Mesenchymal stem cell (in vitro differentiated cells and primary cell): Measurements from ENCODE around the gene JPH2.
A peak's percentile ranks its signal among the peaks of the same experiment; 100 is the strongest.

Experiments used
- DNase-seq: peaks from one replicate; pipeline ENCODE4 v3.0.0-alpha.2; 2013
- H2AFZ ChIP-seq: one replicate; pipeline ENCODE4 v1.6.1; 2013; ENCODE audit warnings: low read depth, mild to moderate bottlenecking, control low read depth, inconsistent platforms, low read length, moderate library complexity
- H2AK5ac ChIP-seq: 2 replicates; pipeline ENCODE4 v1.6.1; 2013; ENCODE audit warnings: low read length, moderate library complexity, mild to moderate bottlenecking, inconsistent platforms; ENCODE audit not compliant: severe bottlenecking
- H2BK120ac ChIP-seq: one replicate; pipeline ENCODE4 v1.6.1; 2013; ENCODE audit warnings: low read depth, mild to moderate bottlenecking, inconsistent platforms, low read length, moderate library complexity
- H2BK12ac ChIP-seq, 2 experiments: one replicate each; pipeline ENCODE4 v1.6.1; 2013; ENCODE audit warnings: inconsistent platforms in 2 of 2, low read length in 2 of 2, mild to moderate bottlenecking in 2 of 2, moderate library complexity in 2 of 2, control low read depth in 1 of 2
- H2BK15ac ChIP-seq: one replicate; pipeline ENCODE4 v1.6.1; 2013; ENCODE audit warnings: mild to moderate bottlenecking, low read depth, inconsistent platforms; ENCODE audit not compliant: poor library complexity, severe bottlenecking
- H2BK5ac ChIP-seq: 2 replicates; pipeline ENCODE4 v1.6.1; 2013; ENCODE audit warnings: low read depth, mild to moderate bottlenecking, low read length, control low read depth, inconsistent platforms; ENCODE audit not compliant: poor library complexity, severe bottlenecking
- H3K14ac ChIP-seq, 2 experiments: one replicate each; pipeline ENCODE4 v1.6.1; 2013; ENCODE audit warnings: inconsistent platforms in 2 of 2, low read length in 2 of 2, control low read depth in 1 of 2, mild to moderate bottlenecking in 1 of 2, moderate library complexity in 1 of 2
- H3K18ac ChIP-seq, 2 experiments: one replicate each; pipeline ENCODE4 v1.6.1; 2013; ENCODE audit warnings: inconsistent platforms in 2 of 2, low read length in 2 of 2, control low read depth in 1 of 2, low read depth in 1 of 2, mild to moderate bottlenecking in 1 of 2
- H3K23ac ChIP-seq, 2 experiments: one replicate each; pipeline ENCODE4 v1.6.1; 2013; ENCODE audit warnings: inconsistent platforms in 2 of 2, low read length in 2 of 2, mild to moderate bottlenecking in 2 of 2, moderate library complexity in 2 of 2, control low read depth in 1 of 2
- H3K27ac ChIP-seq: 2 replicates; pipeline ENCODE4 v1.5.1; 2013; ENCODE audit warnings: mild to moderate bottlenecking, moderate library complexity, low read length, control low read depth, inconsistent platforms; ENCODE audit not compliant: poor library complexity, severe bottlenecking
- H3K27me3 ChIP-seq, 2 experiments: 2 replicates each; pipeline versions ENCODE4 v1.6.1 to v1.7.0; 2013; ENCODE audit warnings: low read length in 2 of 2, mild to moderate bottlenecking in 2 of 2, moderate library complexity in 2 of 2, control low read depth in 1 of 2, inconsistent platforms in 1 of 2; ENCODE audit not compliant: control insufficient read depth in 1 of 2, insufficient read depth in 1 of 2
- H3K36me3 ChIP-seq, 2 experiments: 2 replicates each; pipeline versions ENCODE4 v1.6.1 to v1.7.0; 2013; ENCODE audit warnings: low read length in 2 of 2, control low read depth in 1 of 2, inconsistent platforms in 1 of 2, low read depth in 1 of 2, mild to moderate bottlenecking in 1 of 2; ENCODE audit not compliant: insufficient read depth in 2 of 2, control insufficient read depth in 1 of 2
- H3K4ac ChIP-seq, 2 experiments: one replicate each; pipeline ENCODE4 v1.6.1; 2013; ENCODE audit warnings: inconsistent platforms in 2 of 2, low read length in 2 of 2, mild to moderate bottlenecking in 2 of 2, moderate library complexity in 2 of 2, control low read depth in 1 of 2, low read depth in 1 of 2
- H3K4me1 ChIP-seq: 2 replicates; pipeline ENCODE4 v1.6.1; 2013; ENCODE audit warnings: low read depth, low read length, control low read depth; ENCODE audit not compliant: control insufficient read depth, insufficient read depth
- H3K4me2 ChIP-seq: 2 replicates; pipeline ENCODE4 v1.6.1; 2013; ENCODE audit warnings: low read length, mild to moderate bottlenecking, inconsistent platforms; ENCODE audit not compliant: poor library complexity, severe bottlenecking
- H3K4me3 ChIP-seq, 2 experiments: 2 replicates each; pipeline versions ENCODE4 v1.5.1 to v1.7.0; 2013; ENCODE audit warnings: low read length in 2 of 2, mild to moderate bottlenecking in 2 of 2, control low read depth in 1 of 2, low read depth in 1 of 2; ENCODE audit not compliant: insufficient read depth in 1 of 2
- H3K79me1 ChIP-seq: replicated peaks from 2 replicates; pipeline ENCODE4 v1.6.1; 2013; ENCODE audit warnings: mild to moderate bottlenecking, control low read depth, low read length, inconsistent platforms; ENCODE audit not compliant: poor library complexity, severe bottlenecking
- H3K9ac ChIP-seq: 2 replicates; pipeline ENCODE4 v1.7.0; 2013; ENCODE audit warnings: mild to moderate bottlenecking, low read length, moderate library complexity
- H3K9me3 ChIP-seq: 2 replicates; pipeline ENCODE4 v1.7.0; 2013; ENCODE audit warnings: mild to moderate bottlenecking, low read length; ENCODE audit not compliant: control insufficient read depth
- H4K8ac ChIP-seq: one replicate; pipeline ENCODE4 v1.6.1; 2013; ENCODE audit warnings: inconsistent platforms, mild to moderate bottlenecking, low read length, moderate library complexity
- H4K91ac ChIP-seq: one replicate; pipeline ENCODE4 v1.6.1; 2013; ENCODE audit warnings: mild to moderate bottlenecking, low read length, inconsistent platforms
- WGBS: methylation state at CpG from one replicate; pipeline ENCODE4 v1.1.7; 2013; ENCODE audit warnings: mixed read lengths; 5-methylcytosine and 5-hydroxymethylcytosine counted together

The JPH2 gene

GRCh38 chr20:44207126-44207723 is 20.2 kb upstream of the JPH2 start:
- Histone ChIP-seq H4K8ac (no peak overlapping the region), H3K36me3 (peaks cover 10 to 31% of the 10 kb centered on the region in 2 experiments), H2AFZ (no peak overlapping the region), H3K79me1 (peaks cover 12% of the 10 kb centered on the region), H3K27ac (no peak overlapping the region), H3K27me3 (no peaks in the 10 kb centered on the region), H2BK5ac (no peak overlapping the region), H3K4ac (no peak overlapping the region), H3K4me3 (no peak overlapping the region), H3K9me3 (no peaks in the 10 kb centered on the region), H3K4me2 (no peak overlapping the region), H3K23ac (no peak overlapping the region), H3K9ac (peak overlapping the region; percentile 98), H3K4me1 (peaks cover 9% of the 10 kb centered on the region), H2BK120ac (no peak overlapping the region), H3K18ac (no peak overlapping the region), H3K14ac (no peak overlapping the region), H2BK12ac (no peak overlapping the region), H2BK15ac (no peak overlapping the region), H2AK5ac (no peak overlapping the region), H4K91ac (no peak overlapping the region)
- WGBS, result 40% methylated on average over 1 of the region's 3 CpGs
- no peak for DNase-seq

GRCh38 chr20:44206132-44206531 is 19.1 kb upstream of the JPH2 start:
- Histone ChIP-seq H3K4me1 (peaks cover 5% of the 10 kb centered on the region), H4K8ac (no peak overlapping the region)
- no peak for DNase-seq

GRCh38 chr20:44204832-44205215 is 17.8 kb upstream of the JPH2 start:
- Histone ChIP-seq H3K14ac (no peak overlapping the region), H3K4me3 (no peak overlapping the region), H2AK5ac (peak overlapping the region; percentile 65), H4K8ac (no peak overlapping the region), H2AFZ (no peak overlapping the region), H2BK15ac (peak overlapping the region; percentile 46), H3K27ac (peak overlapping the region; percentile 54), H3K79me1 (peaks cover 12% of the 10 kb centered on the region), H2BK120ac (no peak overlapping the region), H3K36me3 (peaks cover 17 to 56% of the 10 kb centered on the region in 2 experiments), H3K27me3 (no peaks in the 10 kb centered on the region), H2BK12ac (peak overlapping the region; percentile 67 to 86), H3K4me1 (peaks cover 9% of the 10 kb centered on the region), H3K4ac (no peak overlapping the region), H3K9ac (peak overlapping the region; percentile 73), H3K4me2 (no peak overlapping the region), H4K91ac (peak overlapping the region; percentile 78), H3K23ac (no peak overlapping the region), H2BK5ac (no peak overlapping the region), H3K18ac (peak overlapping the region in 1 of 2 experiments; percentile 4), H3K9me3 (no peaks in the 10 kb centered on the region)
- no peak for DNase-seq
- WGBS, result 91% methylated on average over 8 of the region's 10 CpGs

More at GRCh38 chr20:44206132-44206531, 19.1 kb upstream of the JPH2 start:
- peaks cover 10% of the 10 kb centered on the region for H3K79me1 ChIP-seq
- H3K4me3 ChIP-seq, result no peak overlapping the region
- H3K18ac ChIP-seq, result no peak overlapping the region
- no peak overlapping the region for H4K91ac ChIP-seq
- no peaks in the 10 kb centered on the region for H3K27me3 ChIP-seq
- H3K9ac ChIP-seq, result no peak overlapping the region
- no peak overlapping the region for H3K27ac ChIP-seq
- no peak overlapping the region for H3K23ac ChIP-seq
- no peak overlapping the region for H3K4ac ChIP-seq
- H2BK15ac ChIP-seq, result no peak overlapping the region
- no peak overlapping the region for H2BK5ac ChIP-seq
- no peak overlapping the region for H2BK12ac ChIP-seq
- H2AFZ ChIP-seq, result no peak overlapping the region
- no peaks in the 10 kb centered on the region for H3K9me3 ChIP-seq
- no peak overlapping the region for H2AK5ac ChIP-seq
- H3K4me2 ChIP-seq, result no peak overlapping the region
- peaks cover 14 to 42% of the 10 kb centered on the region in 2 experiments for H3K36me3 ChIP-seq
- no peak overlapping the region for H2BK120ac ChIP-seq
- no peak overlapping the region for H3K14ac ChIP-seq

GRCh38 chr20:44204156-44204831 is 17.3 kb upstream of the JPH2 start:
- Histone ChIP-seq H3K9ac (peak overlapping the region; percentile 73), H3K27me3 (no peaks in the 10 kb centered on the region), H3K4me1 (peaks cover 10% of the 10 kb centered on the region), H2BK15ac (peak overlapping the region; percentile 46), H2BK12ac (peak overlapping the region in 1 of 2 experiments; percentile 98), H3K4ac (peak overlapping the region in 1 of 2 experiments; percentile 27), H2AK5ac (no peak overlapping the region), H3K27ac (peak overlapping the region; percentile 56), H3K79me1 (peaks cover 12% of the 10 kb centered on the region), H4K8ac (no peak overlapping the region), H3K4me2 (no peak overlapping the region), H2AFZ (no peak overlapping the region), H2BK5ac (no peak overlapping the region), H3K9me3 (no peaks in the 10 kb centered on the region), H3K18ac (peak overlapping the region; percentile 23 to 88), H4K91ac (peak overlapping the region; percentile 8), H3K36me3 (peaks cover 18 to 61% of the 10 kb centered on the region in 2 experiments), H3K4me3 (peak overlapping the region in 1 of 2 experiments; percentile 42), H3K23ac (no peak overlapping the region), H2BK120ac (no peak overlapping the region), H3K14ac (no peak overlapping the region)
- peak; percentile 89 for DNase-seq
- WGBS, result 100% methylated on average over 1 of the region's 4 CpGs
